K562 (cell line): ENCODE measurements around the gene LRRC39. TPM values are rescaled to one million over a fixed set of nuclear protein-coding genes. Genes with fewer than 3 reads are reported as not detected.

Experiments used
- ATAC-seq: fragments of 200-7000 bp; cut with Tn5 transposase; 3 replicates; pipeline ENCODE4 v1.9.1; 2020; ENCODE audit warnings: moderate library complexity
- BruUV-seq: library from RNA; stranded (reverse); fragments of 400-500 nt; replicated peaks from 2 replicates; lab custom pipeline; 2021; lab: Mats Ljungman, UMichigan
- CTCF ChIA-PET: fragments of 300-600 bp; formaldehyde crosslinking; extraction: SDS; loops from one replicate; lab custom pipeline; 2021; ENCODE audit warnings: low intra/inter-chr PET ratio; lab: Yijun Ruan, JAX
- POLR2A ChIA-PET: fragments of 300-600, 350-650 bp; sonication (Branson Sonifier 250); formaldehyde crosslinking; extraction: SDS; loops from one replicate; lab custom pipeline; 2021; ENCODE audit warnings: antibody characterized with exemption, inconsistent platforms; lab: Yijun Ruan, JAX
- DNase-seq, 4 experiments: peaks; one replicate each; pipeline versions ENCODE4 v3.0.0 to v3.0.0-alpha.2; 2011 to 2018; ENCODE audit warnings: low spot score in 3 of 4, mixed read lengths in 3 of 4; ENCODE audit errors: extremely low read depth in 1 of 4
- FAIRE-seq: peaks from 2 replicates; lab custom pipeline; 2011; peaks lifted over from hg19 to GRCh38; lab: Jason Lieb, UNC
- H2AFZ ChIP-seq: 2 replicates; pipeline ENCODE4 v1.6.0; 2011; ENCODE audit warnings: low read depth, low read length, control low read depth, inconsistent platforms
- H3K27ac ChIP-seq: fragments of 200-600 bp; 3 replicates; pipeline ENCODE4 v1.8.0; 2011; ENCODE audit warnings: low read depth, mild to moderate bottlenecking, control low read depth, inconsistent platforms, low read length, moderate library complexity, mixed read lengths; ENCODE audit errors: extremely low read depth
- H3K27me3 ChIP-seq, 2 experiments: fragments of 300-600 bp in 1 of 2; 2 replicates in 1 of 2; 3 replicates in 1 of 2; pipeline versions ENCODE4 v1.6.0 to v1.8.0; 2011; ENCODE audit warnings: inconsistent platforms in 2 of 2, low read length in 2 of 2, mild to moderate bottlenecking in 1 of 2, mixed read lengths in 1 of 2, moderate library complexity in 1 of 2; ENCODE audit not compliant: control insufficient read depth in 2 of 2, insufficient read depth in 2 of 2
- H3K36me3 ChIP-seq: fragments of 300-600 bp; 3 replicates; pipeline ENCODE4 v1.8.0; 2011; ENCODE audit warnings: mild to moderate bottlenecking, low read length, inconsistent platforms; ENCODE audit not compliant: control insufficient read depth, insufficient read depth
- H3K4me1 ChIP-seq, 2 experiments: fragments of 200-600 bp in 1 of 2; replicated peaks in 1 of 2; 2 replicates in 1 of 2; 3 replicates in 1 of 2; pipeline versions ENCODE4 v1.5.1 to v1.8.0; 2011; ENCODE audit warnings: inconsistent platforms in 2 of 2, low read length in 2 of 2, mild to moderate bottlenecking in 1 of 2, mixed read lengths in 1 of 2, moderate library complexity in 1 of 2; ENCODE audit not compliant: control insufficient read depth in 2 of 2, insufficient read depth in 2 of 2
- H3K4me2 ChIP-seq: 2 replicates; pipeline ENCODE4 v1.6.1; 2011; ENCODE audit warnings: low read length, control low read depth, inconsistent platforms, mixed read lengths; ENCODE audit not compliant: insufficient read depth
- H3K4me3 ChIP-seq: fragments of 200-600 bp; sonication (generic), shearing (Covaris generic); 2 replicates; pipeline ENCODE4 v1.5.1; 2016; ENCODE audit warnings: control low read depth, inconsistent platforms
- H3K79me2 ChIP-seq: fragments of 200-600 bp; 3 replicates; pipeline ENCODE4 v1.8.0; 2011; ENCODE audit warnings: low read length, inconsistent platforms; ENCODE audit not compliant: control insufficient read depth, insufficient read depth
- H3K9ac ChIP-seq, 2 experiments: 2 replicates each; pipeline versions ENCODE4 v1.6.0 to v1.6.1; 2011; ENCODE audit warnings: low read depth in 2 of 2, low read length in 2 of 2, control low read depth in 1 of 2, inconsistent platforms in 1 of 2, mild to moderate bottlenecking in 1 of 2, mixed read lengths in 1 of 2; ENCODE audit not compliant: insufficient read depth in 1 of 2
- H3K9me1 ChIP-seq: one replicate; pipeline ENCODE4 v1.6.0; 2011; ENCODE audit warnings: inconsistent platforms, mild to moderate bottlenecking, low read length, moderate library complexity; ENCODE audit not compliant: control insufficient read depth, insufficient read depth
- H3K9me3 ChIP-seq: replicated peaks from 2 replicates; pipeline ENCODE4 v1.5.1; 2011; ENCODE audit warnings: low read depth, low read length, inconsistent platforms; ENCODE audit not compliant: control insufficient read depth, insufficient read depth
- H4K20me1 ChIP-seq: replicated peaks from 2 replicates; pipeline ENCODE4 v1.6.1; 2011; ENCODE audit warnings: low read length, inconsistent platforms, mixed read lengths; ENCODE audit not compliant: control insufficient read depth, insufficient read depth
- ATF1 ChIP-seq, 2 experiments: fragments of 450-650 bp in 1 of 2; IDR thresholded peaks; 2 replicates each; pipeline ENCODE4 v1.6.1; 2016; ENCODE audit warnings: missing compliant biosample characterization in 1 of 2, missing genetic modification characterization in 1 of 2
- HDAC2 ChIP-seq: fragments of 450-650 bp; IDR thresholded peaks from 2 replicates; pipeline ENCODE4 v1.6.1; 2016; ENCODE audit warnings: mild to moderate bottlenecking
- JUND ChIP-seq, 2 experiments: IDR thresholded peaks; 2 replicates in 1 of 2; 3 replicates in 1 of 2; pipeline ENCODE4 v1.6.1; 2011; ENCODE audit warnings: borderline replicate concordance in 2 of 2, low read depth in 2 of 2, low read length in 2 of 2, improper control_type of control experiment in 1 of 2, missing biosample characterization in 1 of 2, missing genetic modification characterization in 1 of 2, missing genetic modification reagents in 1 of 2
- NFYB ChIP-seq: IDR thresholded peaks from 2 replicates; pipeline ENCODE4 v1.6.1; 2011; ENCODE audit warnings: mild to moderate bottlenecking, moderate library complexity; ENCODE audit not compliant: insufficient read length; ENCODE audit errors: extremely low read depth
- RBM17 ChIP-seq: fragments of 200-400 bp; formaldehyde crosslinking; IDR thresholded peaks from 2 replicates; pipeline ENCODE4 v1.6.1; 2017; ENCODE audit warnings: low read depth, mild to moderate bottlenecking, low read length, borderline replicate concordance
- SIN3B ChIP-seq: fragments of 450-650 bp; IDR thresholded peaks from 2 replicates; pipeline ENCODE4 v1.6.1; 2017; ENCODE audit warnings: low read depth, mild to moderate bottlenecking, moderate library complexity
- SUPT5H ChIP-seq: fragments of 450-650 bp; IDR thresholded peaks from 2 replicates; pipeline ENCODE4 v1.6.1; 2016
- TAF15 ChIP-seq: fragments of 200-400 bp; formaldehyde crosslinking; IDR thresholded peaks from 2 replicates; pipeline ENCODE4 v1.6.1; 2017; ENCODE audit warnings: mild to moderate bottlenecking, low read depth, low read length, moderate library complexity
- TCF3 ChIP-seq: sonication (generic); formaldehyde crosslinking; IDR thresholded peaks from 2 replicates; pipeline ENCODE4 v1.4.0; 2020; ENCODE audit warnings: mild to moderate bottlenecking, missing genetic modification reagents
- TEAD4 ChIP-seq, 2 experiments: sonication (generic) in 1 of 2; formaldehyde crosslinking in 1 of 2; IDR thresholded peaks; 2 replicates each; pipeline versions ENCODE4 v1.6.1 to v1.8.0; 2012 to 2022; ENCODE audit warnings: borderline replicate concordance in 1 of 2, inconsistent platforms in 1 of 2, low read length in 1 of 2, mild to moderate bottlenecking in 1 of 2, missing genetic modification reagents in 1 of 2
- ZNF436 ChIP-seq: fragments of 250-450, 450-650 bp; sonication (Bioruptor Pico); formaldehyde crosslinking; IDR thresholded peaks from 2 replicates; pipeline ENCODE4 v1.7.0; 2020; ENCODE audit warnings: mild to moderate bottlenecking
- ZNF444 ChIP-seq: fragments of 250-450 bp; sonication (Bioruptor Pico); IDR thresholded peaks from 2 replicates; pipeline ENCODE4 v1.4.0; 2020; ENCODE audit warnings: mild to moderate bottlenecking, moderate library complexity
- ZNF740 ChIP-seq, 3 experiments: fragments of 200-800 bp in 1 of 3; sonication (Bioruptor generic) in 1 of 3; sonication (generic) in 1 of 3; formaldehyde crosslinking in 1 of 3; IDR thresholded peaks; 2 replicates each; pipeline versions ENCODE4 v1.6.1 to v1.8.0; 2016 to 2022; ENCODE audit warnings: mild to moderate bottlenecking in 2 of 3, missing compliant biosample characterization in 2 of 3, missing genetic modification characterization in 2 of 3, missing genetic modification reagents in 1 of 3
- WGBS: fragments of 100-300 bp; shearing (Covaris generic); methylation state at CpG from one replicate; pipeline ENCODE4 v1.1.6; 2016; ENCODE audit warnings: low coverage, mixed read lengths; ENCODE audit not compliant: insufficient coverage; ENCODE audit errors: missing lambda C conversion rate; 5-methylcytosine and 5-hydroxymethylcytosine counted together
- in situ Hi-C: fragments of 300-500 bp; cut with MboI; formaldehyde crosslinking; loops from 4 replicates; pipeline ENCODE4 v1.15.0; 2018; ENCODE audit warnings: inconsistent platforms, mixed read lengths
- intact Hi-C: fragments of 100-400 bp; cut with micrococcal nuclease; formaldehyde crosslinking; loops from 2 replicates; pipeline ENCODE4 v1.14.2; 2022
- polyA plus RNA-seq, 8 experiments: library from polyadenylated mRNA; depleted of rRNA in 4 of 8; stranded (reverse) in 5 of 8; unstranded in 3 of 8; fragments of >200 nt; fragmentation: Nextera tagmentation in 2 of 8; fragmentation: Illumina TruSeq in 1 of 8; extraction: Ambion mirVana in 2 of 8; extraction: Trizol in 1 of 8; gene quantifications; 2 replicates each; pipeline versions ENCODE4 v1.2.1 to v1.2.3, GENCODE V29; 2011 to 2014; ENCODE audit warnings: inconsistent platforms in 1 of 8, missing spikeins in 1 of 8
- total RNA-seq, 7 experiments: library from RNA; depleted of rRNA in 6 of 7; stranded (reverse); fragments of >200 nt in 6 of 7; fragmentation: Illumina TruSeq in 2 of 7; extraction: Trizol in 2 of 7; gene quantifications; 2 replicates each; pipeline versions ENCODE4 v1.2.1 to v1.2.3, GENCODE V29; 2011 to 2021; ENCODE audit warnings: low replicate concordance in 1 of 7

Gene LRRC39
- total and polyA plus RNA-seq, 9 of the 15 experiments (the other 6 are each of a cell fraction or from before 2014, with no cell fraction given): 1.00 to 3.1 (median 1.3) TPM

- H3K4me2 ChIP-seq: no peak overlapping the region
These were observed 26.4 kb downstream of the LRRC39 start for GRCh38 chr1:100151679-100152078.

DNA sequence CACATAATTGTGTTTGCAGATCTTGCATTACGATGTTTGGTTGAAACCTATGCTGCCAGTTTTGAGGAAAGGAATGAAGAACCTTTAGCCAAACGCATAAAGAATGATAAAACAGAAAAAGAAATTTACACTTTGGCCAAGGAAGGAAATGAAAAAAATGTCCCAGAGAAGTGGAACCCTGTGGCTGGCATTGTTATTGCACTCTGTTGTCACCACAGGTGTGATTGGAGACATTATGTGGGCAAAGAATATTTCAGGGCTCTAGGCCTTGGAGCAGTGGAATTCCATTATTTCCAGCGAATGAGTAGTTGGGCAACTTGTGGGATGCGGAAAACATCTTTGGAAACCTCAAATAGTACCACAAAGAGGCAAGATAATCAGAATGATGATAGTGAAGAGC, 30.2 kb downstream of the LRRC39 start:
- POLR2A ChIA-PET: interaction anchor here (0.7 kb wide), 1 partner anchor 238 kb away, joined by 3 read pairs; no protein-coding TSS in a partner anchor
- no peaks in the 10 kb centered on the region for H3K9me1 ChIP-seq
- no peaks in the 10 kb centered on the region for H3K27me3 ChIP-seq
- no peak overlapping the region for H2AFZ ChIP-seq
- WGBS: 93% methylated on average over 4 of the region's 4 CpGs
- H3K27ac ChIP-seq: no peak overlapping the region
- TSS peak; percentile 20 for BruUV-seq
- no peaks in the 10 kb centered on the region for H4K20me1 ChIP-seq
- in situ Hi-C loops (no loop called here), intact Hi-C loops (no loop called here)
- DNase-seq (peak in 1 of 4 experiments; percentile 14), ATAC-seq (no peak; the same call in 2 of the 3 replicates), FAIRE-seq (no peak)
- no peaks in the 10 kb centered on the region for H3K4me1 ChIP-seq
- H3K79me2 ChIP-seq: no peaks in the 10 kb centered on the region
- CTCF ChIA-PET: no interaction called here
- no peaks in the 10 kb centered on the region for H3K9me3 ChIP-seq
- H3K9ac ChIP-seq: no peak overlapping the region
- H3K4me2 ChIP-seq: no peak overlapping the region
- no peak overlapping the region for H3K4me3 ChIP-seq
- H3K36me3 ChIP-seq: peaks cover 67% of the 10 kb centered on the region
- TF ChIP-seq ZNF436 (CRISPR knock-in tag) (no peak), TCF3 (CRISPR knock-in tag) (no peak), ZNF740 (CRISPR knock-in tag; IDR thresholded peaks at IDR 0.05) (no peak), ZNF740 (tag; IDR thresholded peaks at IDR 0.05) (no peak), RBM17 (no peak), TAF15 (no peak), SUPT5H (no peak), ATF1 (CRISPR knock-in tag; IDR thresholded peaks at IDR 0.05) (no peak), ATF1 (tag; IDR thresholded peaks at IDR 0.05) (no peak), ZNF444 (CRISPR knock-in tag) (no peak), JUND (IDR thresholded peaks at IDR 0.05; ENCODE audit: borderline replicate concordance, low read depth, low read length) (no peak), JUND (tag; IDR thresholded peaks at IDR 0.05; ENCODE audit: borderline replicate concordance, low read depth, low read length) (no peak), NFYB (no peak), TEAD4 (IDR thresholded peaks at IDR 0.05; ENCODE audit: low read length) (no peak), TEAD4 (CRISPR knock-in tag; IDR thresholded peaks at IDR 0.05; ENCODE audit: borderline replicate concordance) (no peak)

More at GRCh38 chr1:100151679-100152078, 26.4 kb downstream of the LRRC39 start:
- no peaks in the 10 kb centered on the region for H3K27me3 ChIP-seq
- no TSS peak for BruUV-seq
- intact Hi-C loops (no loop called here), in situ Hi-C loops (no loop called here)
- no peaks in the 10 kb centered on the region for H3K79me2 ChIP-seq
- 55% methylated on average over 2 of the region's 2 CpGs for WGBS
- H3K4me1 ChIP-seq: no peaks in the 10 kb centered on the region
- FAIRE-seq: peak; percentile 6
- CTCF ChIA-PET: no interaction called here
- peaks cover 30% of the 10 kb centered on the region; the same call in 2 of the 3 replicates for H3K36me3 ChIP-seq
- no peak for TF ChIP-seq SIN3B
- TF ChIP-seq HDAC2: no peak
- no peak for DNase-seq
- no peak overlapping the region for H2AFZ ChIP-seq
- no peaks in the 10 kb centered on the region for H3K9me1 ChIP-seq
- no peaks in the 10 kb centered on the region for H3K9me3 ChIP-seq
- no peak for ATAC-seq
- POLR2A ChIA-PET: interaction anchor here (1.6 kb wide), 1 partner anchor 18 kb away, joined by 6 read pairs; the partner anchor contains the start of gene TRMT13
- H3K27ac ChIP-seq: no peak overlapping the region
- H3K9ac ChIP-seq: no peak overlapping the region
- no peak overlapping the region for H3K4me3 ChIP-seq
- no peaks in the 10 kb centered on the region for H4K20me1 ChIP-seq
